Measurements from ENCODE around the gene DOHH.

- TF ChIP-seq POLR2AphosphoS5 (IDR thresholded peaks at IDR 0.05) (no peak), CTCF (IDR thresholded peaks at IDR 0.05) (no peak)
Observed at GRCh38 chr19:3536429-3537100, 36.1 kb upstream of the DOHH start.

Data from stomach (tissue), 4 donors.